GM12865 (cell line): ENCODE results near the gene LPIN3.

ENCODE experiments used
- DNase-seq: peaks from one replicate; pipeline ENCODE4 v3.0.0; 2010; ENCODE audit warnings: low read depth
- H3K4me3 ChIP-seq: 2 replicates; pipeline ENCODE4 v1.5.1; 2011; ENCODE audit warnings: mild to moderate bottlenecking, low read depth, low read length, control low read depth
- TF ChIP-seq, protein P1 (sequence below): IDR thresholded peaks from 2 replicates; pipeline ENCODE4 v1.5.1; 2011; ENCODE audit warnings: low read length, control low read depth, low read depth, inconsistent platforms; ENCODE audit not compliant: insufficient read depth; ENCODE audit errors: missing control alignments

LPIN3 gene

DNA sequence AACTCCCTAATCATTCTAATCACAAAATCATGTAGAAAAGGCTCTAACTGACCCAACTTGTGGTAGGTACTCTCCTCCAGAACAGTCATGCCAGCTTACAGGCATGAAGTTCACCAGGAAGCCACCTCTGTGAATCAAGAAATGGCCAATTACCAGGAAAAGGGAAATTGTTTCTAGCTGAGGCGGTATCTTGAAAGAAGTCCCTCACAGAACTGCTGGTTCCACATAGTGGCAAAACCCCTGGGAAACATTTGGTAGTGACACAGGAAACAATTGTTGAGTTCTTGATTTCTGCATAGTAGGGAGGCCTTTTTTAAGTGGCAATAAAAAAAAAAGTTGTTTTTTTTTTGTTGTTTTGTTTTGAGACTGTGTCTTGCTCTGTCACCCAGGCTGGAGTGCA is 19.6 kb upstream of the LPIN3 start:
- TF ChIP-seq, protein P1, sequence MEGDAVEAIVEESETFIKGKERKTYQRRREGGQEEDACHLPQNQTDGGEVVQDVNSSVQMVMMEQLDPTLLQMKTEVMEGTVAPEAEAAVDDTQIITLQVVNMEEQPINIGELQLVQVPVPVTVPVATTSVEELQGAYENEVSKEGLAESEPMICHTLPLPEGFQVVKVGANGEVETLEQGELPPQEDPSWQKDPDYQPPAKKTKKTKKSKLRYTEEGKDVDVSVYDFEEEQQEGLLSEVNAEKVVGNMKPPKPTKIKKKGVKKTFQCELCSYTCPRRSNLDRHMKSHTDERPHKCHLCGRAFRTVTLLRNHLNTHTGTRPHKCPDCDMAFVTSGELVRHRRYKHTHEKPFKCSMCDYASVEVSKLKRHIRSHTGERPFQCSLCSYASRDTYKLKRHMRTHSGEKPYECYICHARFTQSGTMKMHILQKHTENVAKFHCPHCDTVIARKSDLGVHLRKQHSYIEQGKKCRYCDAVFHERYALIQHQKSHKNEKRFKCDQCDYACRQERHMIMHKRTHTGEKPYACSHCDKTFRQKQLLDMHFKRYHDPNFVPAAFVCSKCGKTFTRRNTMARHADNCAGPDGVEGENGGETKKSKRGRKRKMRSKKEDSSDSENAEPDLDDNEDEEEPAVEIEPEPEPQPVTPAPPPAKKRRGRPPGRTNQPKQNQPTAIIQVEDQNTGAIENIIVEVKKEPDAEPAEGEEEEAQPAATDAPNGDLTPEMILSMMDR = no peak
- no peak overlapping the region for H3K4me3 ChIP-seq
- DNase-seq = no peak

DNA sequence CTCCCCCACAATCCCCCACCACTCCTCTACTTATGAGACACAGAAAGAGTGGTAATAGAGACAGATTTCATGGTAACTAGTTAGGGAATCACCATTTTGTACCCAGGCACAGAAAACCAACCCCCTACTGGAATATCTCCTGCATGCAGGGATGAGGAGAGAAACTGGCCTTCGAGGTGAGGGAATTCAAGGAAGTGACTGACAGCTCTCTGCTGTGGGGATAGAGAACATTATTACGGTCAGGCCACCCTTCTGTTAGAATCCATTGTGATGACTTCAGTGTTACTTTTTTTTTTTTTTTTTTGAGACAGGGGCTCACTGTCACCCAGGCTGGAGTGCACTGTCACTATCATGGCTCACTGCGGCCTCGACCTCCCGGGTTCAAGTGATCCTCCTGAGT is 13.4 kb upstream of the LPIN3 start:
- no peak overlapping the region for H3K4me3 ChIP-seq
- TF ChIP-seq, protein P1 = no peak
- no peak for DNase-seq

DNA sequence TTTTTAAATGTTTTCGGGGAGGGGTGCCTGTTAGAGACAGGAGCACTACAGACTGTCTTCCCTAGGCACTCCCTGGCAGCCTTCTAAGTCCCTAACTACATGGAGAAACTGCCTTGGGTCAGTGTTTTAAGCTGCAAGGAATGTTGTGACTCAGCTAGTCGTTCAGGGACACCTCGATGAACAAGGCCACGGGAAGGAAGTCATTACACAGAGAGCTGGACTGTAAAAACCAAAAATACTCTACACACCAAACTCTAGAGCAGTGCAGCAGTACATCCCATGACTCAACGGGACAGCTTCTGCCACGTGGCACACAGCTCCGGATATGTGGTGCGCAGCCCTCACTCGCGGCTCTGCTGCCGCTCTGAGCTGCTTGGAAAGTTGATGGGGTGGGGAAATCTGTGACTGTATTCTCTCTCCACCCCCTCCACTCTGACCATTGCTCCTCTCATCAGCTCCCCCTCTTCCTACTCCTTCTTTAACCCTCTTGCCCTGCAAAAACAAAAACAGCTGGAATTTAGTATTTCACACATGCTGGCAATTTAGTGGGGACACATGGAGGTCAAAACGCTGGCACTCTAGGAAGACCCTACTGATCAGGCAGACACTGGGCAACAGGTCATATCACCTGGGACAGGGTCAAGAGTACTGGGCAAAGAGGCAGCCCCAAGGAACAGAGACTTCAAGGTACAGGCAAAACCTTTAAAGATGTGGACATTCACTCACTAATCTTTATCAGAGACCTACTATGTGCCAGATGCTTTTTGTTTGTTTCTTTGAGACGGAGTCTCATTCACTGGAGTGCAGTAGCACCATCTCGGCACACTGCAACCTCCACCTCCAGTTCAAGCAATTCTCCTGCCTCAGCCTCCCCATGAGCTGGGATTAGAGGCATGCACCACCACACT is 10.9 kb upstream of the LPIN3 start:
- no peak overlapping the region for H3K4me3 ChIP-seq
- TF ChIP-seq, protein P1 = no peak
- DNase-seq = peak; percentile 60

DNA sequence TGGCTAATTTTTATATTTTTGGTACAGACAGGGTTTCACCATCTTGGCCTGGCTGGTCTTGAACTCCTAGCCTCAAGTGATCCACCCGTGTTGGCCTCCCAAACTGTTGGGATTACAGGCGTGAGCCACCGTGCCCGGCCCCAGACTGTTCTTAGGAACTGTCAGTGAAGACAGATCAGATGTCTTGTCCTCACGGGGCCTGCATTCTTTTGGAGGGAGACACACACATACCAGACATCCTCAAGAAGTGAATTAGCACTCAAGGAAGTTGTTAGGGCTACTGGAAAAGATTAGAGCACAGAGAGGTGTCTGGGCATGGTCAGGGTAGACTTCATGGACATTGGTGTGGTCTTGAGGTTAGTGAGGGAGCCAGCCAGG is 10.3 kb upstream of the LPIN3 start:
- TF ChIP-seq, protein P1 = no peak
- DNase-seq = no peak
- no peak overlapping the region for H3K4me3 ChIP-seq

DNA sequence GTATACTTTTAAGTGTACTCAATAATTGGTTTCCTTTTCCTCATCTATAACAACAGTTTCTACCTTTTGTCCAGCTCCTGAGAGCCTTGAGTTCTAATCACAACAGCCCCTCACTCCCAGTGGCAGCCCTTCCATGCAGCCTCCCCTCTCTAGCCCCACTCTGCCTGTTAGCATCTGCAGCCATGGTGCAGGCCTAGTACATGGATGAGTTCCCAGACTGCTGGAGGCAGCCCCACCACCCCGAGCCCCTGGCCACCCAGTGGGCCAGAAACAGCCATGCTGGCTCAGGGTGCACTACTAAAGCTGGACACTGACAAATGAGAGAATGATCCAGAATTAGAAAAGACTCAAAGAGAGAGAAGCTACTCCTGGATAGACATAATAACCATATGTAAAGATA is 9.7 kb upstream of the LPIN3 start:
- H3K4me3 ChIP-seq = no peak overlapping the region
- DNase-seq = no peak
- TF ChIP-seq, protein P1 = no peak

DNA sequence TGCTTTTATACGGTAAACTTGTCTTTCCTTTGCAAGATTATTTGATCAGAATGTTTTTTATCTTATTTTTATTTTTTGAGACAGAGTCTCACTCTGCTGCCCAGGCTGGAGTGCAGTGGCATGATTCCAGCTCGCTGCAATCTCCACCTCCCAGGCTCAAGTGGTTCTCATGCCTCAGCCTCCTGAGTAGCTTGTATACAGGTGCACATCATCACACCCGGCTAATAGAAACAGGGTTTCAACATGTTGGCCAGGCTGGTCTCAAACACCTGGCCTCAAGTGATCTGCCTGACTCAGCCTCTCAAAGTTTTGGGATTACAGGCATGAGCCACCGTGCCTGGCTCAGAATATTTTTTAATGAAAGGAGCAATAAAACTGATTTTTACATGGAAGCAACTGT is 8.9 kb upstream of the LPIN3 start:
- no peak for DNase-seq
- TF ChIP-seq, protein P1 = no peak
- H3K4me3 ChIP-seq = no peak overlapping the region

DNA sequence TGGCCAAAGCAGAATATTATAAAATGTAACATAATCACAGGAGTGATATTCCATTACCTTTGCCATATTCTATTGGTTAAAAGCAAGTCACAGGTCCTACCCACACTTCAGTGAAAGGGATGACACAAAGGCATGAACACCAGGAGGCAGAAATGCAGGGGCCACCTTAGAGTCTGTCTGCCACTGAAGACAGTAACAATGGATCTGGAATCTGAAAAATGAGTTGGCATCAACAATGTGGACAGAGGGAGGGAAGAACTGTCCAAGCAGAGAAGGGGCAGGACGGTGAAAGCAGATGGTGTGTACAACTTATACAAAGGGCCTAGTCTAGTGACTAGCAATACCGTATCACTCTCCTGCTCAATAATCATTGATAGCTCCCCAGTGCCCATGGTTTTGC is 6.6 kb upstream of the LPIN3 start:
- no peak overlapping the region for H3K4me3 ChIP-seq
- DNase-seq = no peak
- TF ChIP-seq, protein P1 = no peak
